Liver (tissue), 9 donors: ENCODE measurements around the gene FBXL2. TPM values are rescaled to one million over a fixed set of nuclear protein-coding genes. Genes with fewer than 3 reads are reported as not detected.

ENCODE experiments used
- DNase-seq: peaks from one replicate; pipeline ENCODE4 v3.0.0-alpha.2; 2017; ENCODE audit warnings: low spot score
- H3K27ac ChIP-seq, 2 donors: one replicate each; pipeline ENCODE4 v1.7.0; 2013; ENCODE audit warnings: inconsistent platforms in 2 of 2, low read length in 2 of 2, control low read depth in 1 of 2, low read depth in 1 of 2, mild to moderate bottlenecking in 1 of 2
- H3K27me3 ChIP-seq, 4 donors: one replicate each; pipeline versions ENCODE4 v1.6.1 to v1.7.0; 2013; ENCODE audit warnings: low read length in 3 of 4, inconsistent platforms in 1 of 4, mild to moderate bottlenecking in 1 of 4, moderate library complexity in 1 of 4; ENCODE audit not compliant: control insufficient read depth in 4 of 4, insufficient read depth in 4 of 4
- H3K36me3 ChIP-seq, 4 donors: one replicate each; pipeline versions ENCODE4 v1.6.1 to v1.7.0; 2013; ENCODE audit warnings: low read length in 3 of 4, mild to moderate bottlenecking in 3 of 4, low read depth in 1 of 4, moderate library complexity in 1 of 4; ENCODE audit not compliant: control insufficient read depth in 4 of 4, insufficient read depth in 3 of 4
- H3K4me1 ChIP-seq, 4 donors: one replicate each; pipeline versions ENCODE4 v1.6.1 to v1.7.0; 2013; ENCODE audit warnings: low read length in 3 of 4, mild to moderate bottlenecking in 3 of 4, moderate library complexity in 1 of 4; ENCODE audit not compliant: control insufficient read depth in 4 of 4, insufficient read depth in 4 of 4
- H3K4me3 ChIP-seq, 3 donors: one replicate each; pipeline versions ENCODE4 v1.6.1 to v1.7.0; 2013; ENCODE audit warnings: low read length in 3 of 3, control low read depth in 1 of 3, low read depth in 1 of 3, mild to moderate bottlenecking in 1 of 3
- H3K9ac ChIP-seq, 2 donors: one replicate each; pipeline ENCODE4 v1.7.0; 2013; ENCODE audit warnings: low read length in 2 of 2, mild to moderate bottlenecking in 2 of 2, moderate library complexity in 2 of 2, control low read depth in 1 of 2, low read depth in 1 of 2
- H3K9me3 ChIP-seq, 4 donors: one replicate each; pipeline versions ENCODE4 v1.6.1 to v1.7.0; 2013; ENCODE audit warnings: low read length in 3 of 4; ENCODE audit not compliant: control insufficient read depth in 4 of 4
- EGR1 ChIP-seq, 2 donors: IDR thresholded peaks; 2 replicates each; pipeline ENCODE4 v1.6.1; 2016 to 2018; ENCODE audit warnings: antibody characterized with exemption in 2 of 2, low read depth in 2 of 2
- FOXA1 ChIP-seq: IDR thresholded peaks from 2 replicates; pipeline ENCODE4 v1.6.1; 2016; ENCODE audit warnings: antibody characterized with exemption
- FOXA2 ChIP-seq: IDR thresholded peaks from 2 replicates; pipeline ENCODE4 v1.6.1; 2016; ENCODE audit warnings: antibody characterized with exemption
- GABPA ChIP-seq, 2 donors: IDR thresholded peaks in 1 of 2; conservative IDR thresholded peaks in 1 of 2; 2 replicates each; pipeline ENCODE4 v1.6.1; 2016; ENCODE audit warnings: antibody characterized with exemption in 2 of 2, mild to moderate bottlenecking in 1 of 2, moderate library complexity in 1 of 2
- HNF4A ChIP-seq, 2 donors: conservative IDR thresholded peaks; 2 replicates each; pipeline ENCODE4 v1.6.1; 2016; ENCODE audit warnings: antibody characterized with exemption in 2 of 2, mild to moderate bottlenecking in 2 of 2
- HNF4G ChIP-seq: IDR thresholded peaks from 2 replicates; pipeline ENCODE4 v1.6.1; 2016; ENCODE audit warnings: antibody characterized with exemption
- JUND ChIP-seq, 2 donors: IDR thresholded peaks; 2 replicates each; pipeline ENCODE4 v1.6.1; 2016; ENCODE audit warnings: antibody characterized with exemption in 2 of 2
- RAD21 ChIP-seq, 2 donors: IDR thresholded peaks; 2 replicates each; pipeline ENCODE4 v1.6.1; 2016; ENCODE audit warnings: antibody characterized with exemption in 2 of 2, mild to moderate bottlenecking in 2 of 2
- RXRA ChIP-seq, 2 donors: IDR thresholded peaks; 2 replicates each; pipeline ENCODE4 v1.6.1; 2017 to 2018; ENCODE audit warnings: antibody characterized with exemption in 2 of 2, mild to moderate bottlenecking in 1 of 2
- SP1 ChIP-seq: IDR thresholded peaks from 2 replicates; pipeline ENCODE4 v1.6.1; 2018; ENCODE audit warnings: antibody characterized with exemption, mild to moderate bottlenecking
- TAF1 ChIP-seq: conservative IDR thresholded peaks from 2 replicates; pipeline ENCODE4 v1.6.1; 2016; ENCODE audit warnings: antibody characterized with exemption, mild to moderate bottlenecking
- YY1 ChIP-seq: IDR thresholded peaks from 2 replicates; pipeline ENCODE4 v1.6.1; 2016; ENCODE audit warnings: antibody characterized with exemption, mild to moderate bottlenecking
- WGBS: extraction: QIAGEN DNeasy Blood & Tissue Kit; methylation state at CpG from one replicate; pipeline ENCODE4 v1.1.7; 2013; 5-methylcytosine and 5-hydroxymethylcytosine counted together
- polyA plus RNA-seq, 2 donors: library from polyadenylated mRNA; stranded (reverse) in 1 of 2; unstranded in 1 of 2; fragments of 200-250 nt in 1 of 2; fragments of >200 nt in 1 of 2; fragmentation: Nextera tagmentation in 1 of 2; extraction: Ambion mirVana in 1 of 2; gene quantifications; one replicate each; pipeline versions ENCODE4 v1.2.1 to v1.2.3, GENCODE V29; 2013 to 2015
- total RNA-seq, 2 donors: library from RNA; depleted of rRNA; stranded (reverse); fragments of >200 nt; gene quantifications; one replicate each; pipeline ENCODE4 v1.2.3, GENCODE V29; 2014
- TF ChIP-seq, protein P1 (sequence below): IDR thresholded peaks from 2 replicates; pipeline ENCODE4 v1.6.1; 2016; ENCODE audit warnings: antibody characterized with exemption, mild to moderate bottlenecking
- TF ChIP-seq, protein P2 (sequence below): IDR thresholded peaks from 2 replicates; pipeline ENCODE4 v1.6.1; 2016; ENCODE audit warnings: antibody characterized with exemption
- TF ChIP-seq, protein P3 (sequence below): fragments of 150-350 bp; IDR thresholded peaks from 2 replicates; pipeline ENCODE4 v1.5.1; 2017; ENCODE audit warnings: improper control_type of control experiment, low read depth, low read length; ENCODE audit not compliant: missing input control
- TF ChIP-seq, protein P4 (sequence below): IDR thresholded peaks from 2 replicates; pipeline ENCODE4 v1.6.1; 2016; ENCODE audit warnings: antibody characterized with exemption
- TF ChIP-seq, protein P5 (sequence below): IDR thresholded peaks from 2 replicates; pipeline ENCODE4 v1.6.1; 2016; ENCODE audit warnings: antibody characterized with exemption
- donor health status: healthy.
- donor health status: healthy.
- donor health status: healthy.
- donor health status: healthy.
- donor health status: healthy.

Gene FBXL2
- total and polyA plus RNA-seq, 4 donors, result 0.24 to 1.3 (median 0.81) TPM

DNA sequence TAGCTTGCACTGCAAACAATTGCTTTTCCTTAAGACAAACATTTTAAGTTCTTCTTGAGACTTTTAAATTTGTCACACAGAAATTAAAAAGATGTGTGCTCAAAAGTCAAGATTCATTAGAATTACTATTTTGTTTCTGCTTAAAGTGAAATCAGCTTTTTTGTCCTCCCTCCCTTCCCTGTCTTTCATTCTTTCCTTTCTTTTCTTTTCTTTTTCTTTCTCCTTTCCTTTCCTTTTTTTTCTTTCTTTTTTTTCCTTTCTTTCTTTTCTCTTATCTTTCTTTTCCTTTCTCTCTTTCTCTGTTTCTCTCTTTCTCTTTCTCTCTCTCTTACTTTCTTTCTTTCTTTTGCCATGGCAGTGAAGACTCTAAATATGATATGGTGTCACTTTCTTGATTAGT lies 37.8 kb downstream of the FBXL2 start:
- no peaks in the 10 kb centered on the region for H3K27me3 ChIP-seq
- no peak overlapping the region for H3K4me3 ChIP-seq
- H3K27ac ChIP-seq, result no peak overlapping the region
- no peaks in the 10 kb centered on the region for H3K4me1 ChIP-seq
- TF ChIP-seq YY1 (no peak), SP1 (no peak), JUND (IDR thresholded peaks at IDR 0.05) (no peak), FOXA2 (no peak), HNF4G (no peak), RXRA (IDR thresholded peaks at IDR 0.05) (no peak), RAD21 (IDR thresholded peaks at IDR 0.05) (no peak), GABPA (IDR thresholded peaks at IDR 0.05 in 1 of 2, conservative IDR thresholded peaks at IDR 0.05 in 1 of 2) (no peak), EGR1 (IDR thresholded peaks at IDR 0.05; ENCODE audit: low read depth in 2 of 2) (no peak), HNF4A (conservative IDR thresholded peaks at IDR 0.05) (no peak), TAF1 (no peak)
- TF ChIP-seq, protein P1, sequence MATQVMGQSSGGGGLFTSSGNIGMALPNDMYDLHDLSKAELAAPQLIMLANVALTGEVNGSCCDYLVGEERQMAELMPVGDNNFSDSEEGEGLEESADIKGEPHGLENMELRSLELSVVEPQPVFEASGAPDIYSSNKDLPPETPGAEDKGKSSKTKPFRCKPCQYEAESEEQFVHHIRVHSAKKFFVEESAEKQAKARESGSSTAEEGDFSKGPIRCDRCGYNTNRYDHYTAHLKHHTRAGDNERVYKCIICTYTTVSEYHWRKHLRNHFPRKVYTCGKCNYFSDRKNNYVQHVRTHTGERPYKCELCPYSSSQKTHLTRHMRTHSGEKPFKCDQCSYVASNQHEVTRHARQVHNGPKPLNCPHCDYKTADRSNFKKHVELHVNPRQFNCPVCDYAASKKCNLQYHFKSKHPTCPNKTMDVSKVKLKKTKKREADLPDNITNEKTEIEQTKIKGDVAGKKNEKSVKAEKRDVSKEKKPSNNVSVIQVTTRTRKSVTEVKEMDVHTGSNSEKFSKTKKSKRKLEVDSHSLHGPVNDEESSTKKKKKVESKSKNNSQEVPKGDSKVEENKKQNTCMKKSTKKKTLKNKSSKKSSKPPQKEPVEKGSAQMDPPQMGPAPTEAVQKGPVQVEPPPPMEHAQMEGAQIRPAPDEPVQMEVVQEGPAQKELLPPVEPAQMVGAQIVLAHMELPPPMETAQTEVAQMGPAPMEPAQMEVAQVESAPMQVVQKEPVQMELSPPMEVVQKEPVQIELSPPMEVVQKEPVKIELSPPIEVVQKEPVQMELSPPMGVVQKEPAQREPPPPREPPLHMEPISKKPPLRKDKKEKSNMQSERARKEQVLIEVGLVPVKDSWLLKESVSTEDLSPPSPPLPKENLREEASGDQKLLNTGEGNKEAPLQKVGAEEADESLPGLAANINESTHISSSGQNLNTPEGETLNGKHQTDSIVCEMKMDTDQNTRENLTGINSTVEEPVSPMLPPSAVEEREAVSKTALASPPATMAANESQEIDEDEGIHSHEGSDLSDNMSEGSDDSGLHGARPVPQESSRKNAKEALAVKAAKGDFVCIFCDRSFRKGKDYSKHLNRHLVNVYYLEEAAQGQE, result no peak
- TF ChIP-seq, protein P2, sequence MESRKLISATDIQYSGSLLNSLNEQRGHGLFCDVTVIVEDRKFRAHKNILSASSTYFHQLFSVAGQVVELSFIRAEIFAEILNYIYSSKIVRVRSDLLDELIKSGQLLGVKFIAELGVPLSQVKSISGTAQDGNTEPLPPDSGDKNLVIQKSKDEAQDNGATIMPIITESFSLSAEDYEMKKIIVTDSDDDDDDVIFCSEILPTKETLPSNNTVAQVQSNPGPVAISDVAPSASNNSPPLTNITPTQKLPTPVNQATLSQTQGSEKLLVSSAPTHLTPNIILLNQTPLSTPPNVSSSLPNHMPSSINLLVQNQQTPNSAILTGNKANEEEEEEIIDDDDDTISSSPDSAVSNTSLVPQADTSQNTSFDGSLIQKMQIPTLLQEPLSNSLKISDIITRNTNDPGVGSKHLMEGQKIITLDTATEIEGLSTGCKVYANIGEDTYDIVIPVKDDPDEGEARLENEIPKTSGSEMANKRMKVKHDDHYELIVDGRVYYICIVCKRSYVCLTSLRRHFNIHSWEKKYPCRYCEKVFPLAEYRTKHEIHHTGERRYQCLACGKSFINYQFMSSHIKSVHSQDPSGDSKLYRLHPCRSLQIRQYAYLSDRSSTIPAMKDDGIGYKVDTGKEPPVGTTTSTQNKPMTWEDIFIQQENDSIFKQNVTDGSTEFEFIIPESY, result no peak
- TF ChIP-seq, protein P3, sequence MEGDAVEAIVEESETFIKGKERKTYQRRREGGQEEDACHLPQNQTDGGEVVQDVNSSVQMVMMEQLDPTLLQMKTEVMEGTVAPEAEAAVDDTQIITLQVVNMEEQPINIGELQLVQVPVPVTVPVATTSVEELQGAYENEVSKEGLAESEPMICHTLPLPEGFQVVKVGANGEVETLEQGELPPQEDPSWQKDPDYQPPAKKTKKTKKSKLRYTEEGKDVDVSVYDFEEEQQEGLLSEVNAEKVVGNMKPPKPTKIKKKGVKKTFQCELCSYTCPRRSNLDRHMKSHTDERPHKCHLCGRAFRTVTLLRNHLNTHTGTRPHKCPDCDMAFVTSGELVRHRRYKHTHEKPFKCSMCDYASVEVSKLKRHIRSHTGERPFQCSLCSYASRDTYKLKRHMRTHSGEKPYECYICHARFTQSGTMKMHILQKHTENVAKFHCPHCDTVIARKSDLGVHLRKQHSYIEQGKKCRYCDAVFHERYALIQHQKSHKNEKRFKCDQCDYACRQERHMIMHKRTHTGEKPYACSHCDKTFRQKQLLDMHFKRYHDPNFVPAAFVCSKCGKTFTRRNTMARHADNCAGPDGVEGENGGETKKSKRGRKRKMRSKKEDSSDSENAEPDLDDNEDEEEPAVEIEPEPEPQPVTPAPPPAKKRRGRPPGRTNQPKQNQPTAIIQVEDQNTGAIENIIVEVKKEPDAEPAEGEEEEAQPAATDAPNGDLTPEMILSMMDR, result no peak
- TF ChIP-seq, protein P4, sequence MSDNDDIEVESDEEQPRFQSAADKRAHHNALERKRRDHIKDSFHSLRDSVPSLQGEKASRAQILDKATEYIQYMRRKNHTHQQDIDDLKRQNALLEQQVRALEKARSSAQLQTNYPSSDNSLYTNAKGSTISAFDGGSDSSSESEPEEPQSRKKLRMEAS, result no peak
- TF ChIP-seq, protein P5, sequence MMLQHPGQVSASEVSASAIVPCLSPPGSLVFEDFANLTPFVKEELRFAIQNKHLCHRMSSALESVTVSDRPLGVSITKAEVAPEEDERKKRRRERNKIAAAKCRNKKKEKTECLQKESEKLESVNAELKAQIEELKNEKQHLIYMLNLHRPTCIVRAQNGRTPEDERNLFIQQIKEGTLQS, result no peak
- no peaks in the 10 kb centered on the region for H3K36me3 ChIP-seq
- no peak overlapping the region for H3K9ac ChIP-seq
- peaks cover 0 to 8% (median 3%) of the 10 kb centered on the region in 4 donors for H3K9me3 ChIP-seq
- no peak for DNase-seq

DNA sequence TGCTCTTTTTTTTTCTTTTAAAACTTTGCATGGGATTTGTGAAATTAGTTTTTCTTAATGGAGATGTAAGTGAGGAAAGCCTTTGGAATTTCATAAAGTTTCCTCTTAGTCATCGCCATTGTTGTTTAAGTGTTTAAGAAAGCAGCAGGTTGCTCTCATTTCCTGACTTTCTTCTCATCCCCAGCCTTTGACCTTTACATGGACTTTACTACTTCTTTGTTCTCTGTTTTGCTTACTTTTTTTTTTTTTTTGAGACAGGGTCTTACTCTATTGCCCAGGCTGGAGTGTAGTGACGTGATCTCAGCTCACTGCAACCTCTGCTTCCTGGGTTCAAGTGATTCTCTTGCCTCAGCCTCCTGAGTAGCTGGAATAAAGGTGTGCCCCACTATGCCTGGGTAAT lies 38.6 kb downstream of the FBXL2 start:
- H3K9me3 ChIP-seq, result peaks cover 0 to 3% (median 1%) of the 10 kb centered on the region in 4 donors
- H3K27ac ChIP-seq, result no peak overlapping the region
- no peaks in the 10 kb centered on the region for H3K4me1 ChIP-seq
- no peak overlapping the region for H3K4me3 ChIP-seq
- no peak for DNase-seq
- H3K27me3 ChIP-seq, result no peaks in the 10 kb centered on the region
- H3K36me3 ChIP-seq, result no peaks in the 10 kb centered on the region
- H3K9ac ChIP-seq, result no peak overlapping the region
- WGBS, result 70% methylated on average over 2 of the region's 2 CpGs
- no peak for TF ChIP-seq HNF4A (conservative IDR thresholded peaks at IDR 0.05)
- TF ChIP-seq FOXA1, result no peak
- TF ChIP-seq, protein P4, result no peak
- TF ChIP-seq RXRA (IDR thresholded peaks at IDR 0.05), result no peak
- TF ChIP-seq, protein P5, result no peak
- TF ChIP-seq, protein P1, result no peak
- TF ChIP-seq, protein P2, result no peak
- no peak for TF ChIP-seq EGR1 (IDR thresholded peaks at IDR 0.05; ENCODE audit: low read depth in 2 of 2)
- no peak for TF ChIP-seq HNF4G
- TF ChIP-seq GABPA (IDR thresholded peaks at IDR 0.05 in 1 of 2, conservative IDR thresholded peaks at IDR 0.05 in 1 of 2), result no peak
- no peak for TF ChIP-seq YY1
- TF ChIP-seq TAF1, result no peak
- TF ChIP-seq FOXA2, result no peak
